Trophoblast cell (in vitro differentiated cells and primary cell): ENCODE measurements around the gene PPP2R2C.

Source experiments
- DNase-seq, 2 donors: peaks; one replicate each; pipeline ENCODE4 v3.0.0-alpha.2; 2016
- H2AFZ ChIP-seq: 2 replicates; pipeline ENCODE4 v1.6.1; 2013; ENCODE audit warnings: low read length, moderate library complexity, mild to moderate bottlenecking; ENCODE audit not compliant: insufficient read depth, poor library complexity
- H2AK5ac ChIP-seq: 2 replicates; pipeline ENCODE4 v1.6.1; 2013; ENCODE audit warnings: mild to moderate bottlenecking, low read length
- H2BK120ac ChIP-seq: 2 replicates; pipeline ENCODE4 v1.6.1; 2013; ENCODE audit warnings: low read length, mild to moderate bottlenecking, moderate library complexity; ENCODE audit not compliant: insufficient read depth, poor library complexity
- H2BK12ac ChIP-seq: 2 replicates; pipeline ENCODE4 v1.6.1; 2013; ENCODE audit warnings: mild to moderate bottlenecking, low read length, moderate library complexity
- H2BK5ac ChIP-seq: 2 replicates; pipeline ENCODE4 v1.6.1; 2013; ENCODE audit warnings: low read length, low read depth, moderate library complexity, mild to moderate bottlenecking; ENCODE audit not compliant: poor library complexity
- H3K14ac ChIP-seq: 2 replicates; pipeline ENCODE4 v1.6.1; 2013; ENCODE audit warnings: mild to moderate bottlenecking, low read length
- H3K18ac ChIP-seq: 2 replicates; pipeline ENCODE4 v1.6.1; 2013; ENCODE audit warnings: mild to moderate bottlenecking, low read length
- H3K23ac ChIP-seq: 2 replicates; pipeline ENCODE4 v1.6.1; 2013; ENCODE audit warnings: low read length
- H3K27ac ChIP-seq: 2 replicates; pipeline ENCODE4 v1.5.1; 2013; ENCODE audit warnings: low read depth, mild to moderate bottlenecking, inconsistent platforms, low read length, moderate library complexity
- H3K27me3 ChIP-seq: 2 replicates; pipeline ENCODE4 v1.6.1; 2013; ENCODE audit warnings: inconsistent platforms, mild to moderate bottlenecking, low read length, moderate library complexity; ENCODE audit not compliant: insufficient read depth
- H3K36me3 ChIP-seq, 2 experiments: 1 replicate in 1 of 2; 2 replicates in 1 of 2; pipeline ENCODE4 v1.6.1; 2013; ENCODE audit warnings: low read length in 2 of 2, mild to moderate bottlenecking in 2 of 2, moderate library complexity in 1 of 2; ENCODE audit not compliant: insufficient read depth in 2 of 2, control insufficient read depth in 1 of 2
- H3K4ac ChIP-seq: 2 replicates; pipeline ENCODE4 v1.6.1; 2013; ENCODE audit warnings: low read depth, mild to moderate bottlenecking, low read length, moderate library complexity
- H3K4me1 ChIP-seq, 2 experiments: 1 replicate in 1 of 2; 2 replicates in 1 of 2; pipeline ENCODE4 v1.6.1; 2013; ENCODE audit warnings: low read length in 2 of 2, mild to moderate bottlenecking in 2 of 2, moderate library complexity in 1 of 2; ENCODE audit not compliant: insufficient read depth in 2 of 2, control insufficient read depth in 1 of 2
- H3K4me2 ChIP-seq: 2 replicates; pipeline ENCODE4 v1.6.1; 2013; ENCODE audit warnings: inconsistent platforms, mild to moderate bottlenecking, low read length, moderate library complexity
- H3K4me3 ChIP-seq: 2 replicates; pipeline ENCODE4 v1.5.1; 2013; ENCODE audit warnings: mild to moderate bottlenecking, low read depth, low read length, inconsistent platforms
- H3K79me1 ChIP-seq: one replicate; pipeline ENCODE4 v1.6.1; 2013; ENCODE audit warnings: low read length
- H3K79me2 ChIP-seq: 2 replicates; pipeline ENCODE4 v1.6.1; 2013; ENCODE audit warnings: low read length, mild to moderate bottlenecking; ENCODE audit not compliant: control insufficient read depth, insufficient read depth, poor library complexity
- H3K9ac ChIP-seq: 2 replicates; pipeline ENCODE4 v1.6.1; 2013; ENCODE audit warnings: mild to moderate bottlenecking, low read length
- H3K9me3 ChIP-seq: 2 replicates; pipeline ENCODE4 v1.6.1; 2013; ENCODE audit warnings: low read depth, mild to moderate bottlenecking, control low read depth, inconsistent platforms, low read length; ENCODE audit not compliant: insufficient read depth
- H4K12ac ChIP-seq: 2 replicates; pipeline ENCODE4 v1.6.1; 2013; ENCODE audit warnings: low read depth, mild to moderate bottlenecking, low read length, moderate library complexity
- H4K8ac ChIP-seq: 2 replicates; pipeline ENCODE4 v1.6.1; 2013; ENCODE audit warnings: low read depth, mild to moderate bottlenecking, low read length, moderate library complexity
- H4K91ac ChIP-seq: one replicate; pipeline ENCODE4 v1.6.1; 2013; ENCODE audit warnings: low read depth, mild to moderate bottlenecking, low read length, moderate library complexity
- WGBS: extraction: QIAGEN DNeasy Blood & Tissue Kit; methylation state at CpG from one replicate; pipeline ENCODE4 v1.1.7; 2013; ENCODE audit warnings: missing lambda C conversion rate; ENCODE audit not compliant: insufficient read length, insufficient coverage; ENCODE audit errors: extremely low coverage; 5-methylcytosine and 5-hydroxymethylcytosine counted together

Gene PPP2R2C

DNA sequence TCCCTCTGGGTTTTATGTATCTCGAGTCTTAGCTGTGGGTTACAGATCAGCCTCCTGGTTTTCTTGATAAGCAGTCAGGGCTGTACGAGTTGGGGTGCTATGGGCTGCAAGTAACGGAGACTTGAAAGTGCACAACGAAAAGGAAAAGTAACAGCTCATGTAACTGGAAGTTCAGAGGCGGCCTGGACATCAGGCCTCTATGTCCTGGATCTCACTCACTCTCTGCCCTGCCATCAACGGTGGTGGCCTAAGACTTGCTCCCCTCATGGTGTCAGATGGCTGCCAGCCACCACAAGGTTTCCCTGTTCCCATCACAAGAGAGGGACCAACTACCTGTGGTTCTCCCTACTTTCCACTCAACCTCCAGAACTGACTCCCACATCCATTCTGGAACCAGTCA is 4.8 kb downstream of the PPP2R2C start:
- Histone ChIP-seq H4K12ac (no peak overlapping the region), H3K9ac (no peak overlapping the region), H2BK5ac (no peak overlapping the region), H4K8ac (no peak overlapping the region), H3K27me3 (peaks cover 25% of the 10 kb centered on the region), H3K9me3 (peaks cover under 1% of the 10 kb centered on the region), H3K18ac (no peak overlapping the region), H3K4me1 (peaks cover 3 to 5% of the 10 kb centered on the region in 2 experiments), H3K4me3 (no peak overlapping the region), H3K79me2 (no peaks in the 10 kb centered on the region), H4K91ac (no peak overlapping the region), H3K4me2 (no peak overlapping the region), H2AFZ (no peak overlapping the region), H3K14ac (no peak overlapping the region), H3K79me1 (no peaks in the 10 kb centered on the region), H3K27ac (no peak overlapping the region), H3K4ac (no peak overlapping the region), H2BK120ac (no peak overlapping the region), H2BK12ac (no peak overlapping the region), H3K36me3 (no peaks in the 10 kb centered on the region), H3K23ac (no peak overlapping the region), H2AK5ac (no peak overlapping the region)
- DNase-seq: no peak
- WGBS: no CpG with 5 or more reads among the region's 6 CpGs

DNA sequence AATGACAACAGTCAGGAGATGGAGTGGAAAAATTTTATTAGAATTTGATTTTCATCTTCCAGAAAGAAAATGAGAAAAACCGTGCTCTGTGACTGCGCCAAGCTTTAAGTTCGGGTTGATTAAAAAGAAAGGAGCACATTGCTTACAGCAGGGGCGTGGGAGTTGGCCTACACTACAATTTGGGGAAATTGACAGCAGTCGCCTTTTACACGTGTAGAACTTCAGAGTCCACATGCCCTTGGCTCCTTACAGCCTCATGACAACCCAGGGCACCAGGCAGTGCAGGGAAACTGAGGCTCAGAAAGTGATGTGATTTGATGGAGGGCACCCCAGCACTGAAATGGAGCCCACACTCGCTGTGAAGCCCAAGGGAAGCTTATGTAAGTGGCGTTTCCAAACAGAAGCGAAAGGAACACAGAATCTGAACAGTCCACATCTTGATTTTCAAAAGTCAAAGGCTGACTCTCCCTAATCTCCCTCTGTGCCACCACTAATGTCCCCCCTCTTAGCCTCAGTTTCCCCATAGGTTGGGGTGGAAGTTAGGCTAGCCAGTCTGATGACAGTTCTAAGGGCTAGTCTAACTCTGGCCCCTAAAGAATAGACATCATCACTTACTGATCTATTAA is 5.5 kb downstream of the PPP2R2C start:
- Histone ChIP-seq H3K79me2 (no peaks in the 10 kb centered on the region), H3K36me3 (no peaks in the 10 kb centered on the region), H2AK5ac (no peak overlapping the region), H2BK12ac (no peak overlapping the region), H3K4ac (no peak overlapping the region), H3K4me3 (no peak overlapping the region), H3K9ac (no peak overlapping the region), H3K23ac (no peak overlapping the region), H3K27me3 (peaks cover 24% of the 10 kb centered on the region), H2BK120ac (no peak overlapping the region), H4K91ac (no peak overlapping the region), H3K27ac (no peak overlapping the region), H3K9me3 (peaks cover 1% of the 10 kb centered on the region), H3K4me2 (no peak overlapping the region), H2AFZ (no peak overlapping the region), H3K14ac (no peak overlapping the region), H3K79me1 (no peaks in the 10 kb centered on the region), H3K4me1 (peaks cover 2 to 4% of the 10 kb centered on the region in 2 experiments), H4K8ac (no peak overlapping the region), H2BK5ac (no peak overlapping the region), H4K12ac (no peak overlapping the region), H3K18ac (no peak overlapping the region)
- no peak for DNase-seq
- WGBS: no CpG with 5 or more reads among the region's 9 CpGs

DNA sequence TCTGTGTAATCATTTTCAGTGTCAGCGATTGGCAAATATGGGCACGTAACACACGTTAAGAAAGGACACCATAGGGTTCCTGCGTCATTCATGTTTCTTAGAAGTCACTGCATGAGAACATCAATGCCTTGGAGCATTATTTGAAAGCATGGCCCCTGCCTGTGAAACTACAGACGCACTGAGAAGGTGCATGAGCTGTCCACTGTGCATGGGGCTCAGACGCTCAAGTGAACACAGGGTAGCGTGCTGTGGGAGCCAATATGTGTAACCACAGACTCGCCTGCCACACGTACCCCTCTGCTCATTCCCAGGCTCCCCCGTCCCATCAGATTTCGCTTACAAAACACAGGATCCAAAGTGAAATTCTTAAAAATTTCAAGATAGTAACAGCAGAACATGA is 6.5 kb downstream of the PPP2R2C start:
- Histone ChIP-seq H3K79me2 (no peaks in the 10 kb centered on the region), H4K12ac (no peak overlapping the region)

DNA sequence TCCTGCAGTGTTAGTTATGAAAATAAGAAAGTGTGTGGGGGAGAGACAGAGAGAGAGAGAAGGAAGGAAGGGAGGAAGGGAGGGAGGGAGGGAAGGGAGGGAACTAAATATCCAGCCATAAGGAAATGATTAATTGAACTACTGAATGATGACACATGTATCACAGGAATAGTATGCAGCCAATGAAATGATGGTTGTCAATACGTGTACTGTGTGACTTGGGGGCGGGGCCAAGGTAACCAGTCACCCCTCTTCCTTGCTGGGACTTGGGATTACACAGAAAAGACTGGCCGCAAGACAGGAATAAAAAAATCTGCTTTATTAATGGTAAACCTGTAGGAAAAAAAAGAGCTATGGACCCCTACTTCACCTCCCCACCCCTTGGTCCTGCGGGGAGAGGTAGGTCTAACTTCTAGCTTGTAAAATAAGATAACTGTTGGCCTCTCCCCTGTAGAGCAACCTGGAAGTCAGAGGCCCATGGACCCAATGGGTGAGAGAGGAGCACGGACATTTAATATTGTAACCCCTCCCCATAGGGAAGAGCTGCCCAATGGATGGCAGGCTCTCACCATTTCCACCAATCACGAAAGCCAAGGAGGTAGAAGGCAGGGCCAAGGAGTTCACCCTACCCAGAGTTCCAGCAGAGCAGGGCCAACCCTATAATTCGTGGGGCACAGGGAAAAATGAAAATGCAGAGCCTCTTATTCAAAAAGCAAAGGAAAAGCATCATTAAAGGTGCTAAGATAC is 7.4 kb downstream of the PPP2R2C start:
- H4K91ac ChIP-seq: no peak overlapping the region
- H3K18ac ChIP-seq: no peak overlapping the region
- H3K9me3 ChIP-seq: peaks cover 4% of the 10 kb centered on the region
- H3K36me3 ChIP-seq: no peaks in the 10 kb centered on the region
- no peak overlapping the region for H2BK5ac ChIP-seq
- H3K23ac ChIP-seq: no peak overlapping the region
- H3K9ac ChIP-seq: no peak overlapping the region
- H4K8ac ChIP-seq: no peak overlapping the region
- no peaks in the 10 kb centered on the region for H3K4me1 ChIP-seq
- no peak for DNase-seq
- H3K27me3 ChIP-seq: peaks cover 6% of the 10 kb centered on the region
- no peak overlapping the region for H3K14ac ChIP-seq
- no peak overlapping the region for H4K12ac ChIP-seq
- H2AFZ ChIP-seq: no peak overlapping the region
- no peak overlapping the region for H3K4ac ChIP-seq
- no peak overlapping the region for H3K4me3 ChIP-seq
- no peak overlapping the region for H2BK12ac ChIP-seq
- WGBS: no CpG with 5 or more reads among the region's 7 CpGs
- no peaks in the 10 kb centered on the region for H3K79me2 ChIP-seq
- no peaks in the 10 kb centered on the region for H3K79me1 ChIP-seq
- H2BK120ac ChIP-seq: no peak overlapping the region
- no peak overlapping the region for H3K4me2 ChIP-seq
- no peak overlapping the region for H3K27ac ChIP-seq
- no peak overlapping the region for H2AK5ac ChIP-seq

More for the DNA sequence above, 6.5 kb downstream of the PPP2R2C start:
- Histone ChIP-seq H3K9me3 (peaks cover 4% of the 10 kb centered on the region), H3K36me3 (no peaks in the 10 kb centered on the region), H3K23ac (no peak overlapping the region), H2AK5ac (no peak overlapping the region), H2BK5ac (no peak overlapping the region), H3K4ac (no peak overlapping the region), H2AFZ (no peak overlapping the region), H2BK120ac (no peak overlapping the region), H4K91ac (no peak overlapping the region), H3K4me1 (peaks cover 1% of the 10 kb centered on the region in 2 experiments), H3K27ac (no peak overlapping the region), H3K4me3 (no peak overlapping the region), H4K8ac (no peak overlapping the region), H3K9ac (no peak overlapping the region), H3K18ac (no peak overlapping the region), H2BK12ac (no peak overlapping the region), H3K27me3 (peaks cover 16% of the 10 kb centered on the region), H3K79me1 (no peaks in the 10 kb centered on the region), H3K14ac (no peak overlapping the region), H3K4me2 (no peak overlapping the region)
- DNase-seq: no peak
- WGBS: no CpG with 5 or more reads among the region's 11 CpGs
